ENCODE measurements around the gene ADGRG1. TPM values are rescaled to one million over a fixed set of nuclear protein-coding genes. Genes with fewer than 3 reads are reported as not detected.

The ADGRG1 gene
- total RNA-seq, 2 experiments from 2014 or later, result 7.3 to 19.9 TPM

GRCh38 chr16:57645691-57646387 lies 17.4 kb downstream of the ADGRG1 start:
- no peak for DNase-seq
- no peak for ATAC-seq
- no peak overlapping the region for H3K27ac Mint-ChIP-seq
- peaks cover 32% of the 10 kb centered on the region for H3K4me1 Mint-ChIP-seq
- H3K36me3 Mint-ChIP-seq, result no peaks in the 10 kb centered on the region
- no peaks in the 10 kb centered on the region for H3K27me3 Mint-ChIP-seq
- CTCF ChIA-PET, result interaction anchor here (0.7 to 11.1 kb wide), 6 partner anchors 9 to 126 kb away, joined by 3 to 559 read pairs (median 75); no protein-coding TSS in a partner anchor
- H3K4me3 Mint-ChIP-seq, result no peak overlapping the region
- no peaks in the 10 kb centered on the region for H3K9me3 Mint-ChIP-seq (ENCODE audit: low read depth)

- CTCF ChIA-PET, result interaction anchor here (0.7 to 11.1 kb wide), 8 partner anchors 10 to 127 kb away, joined by 3 to 559 read pairs (median 46); partner anchors contain the start of gene CCDC102A
- DNase-seq, result no peak
- H3K36me3 Mint-ChIP-seq, result no peaks in the 10 kb centered on the region
- H3K27ac Mint-ChIP-seq, result no peak overlapping the region
- H3K9me3 Mint-ChIP-seq (ENCODE audit: low read depth), result no peaks in the 10 kb centered on the region
- H3K27me3 Mint-ChIP-seq, result no peaks in the 10 kb centered on the region
- H3K4me3 Mint-ChIP-seq, result no peak overlapping the region
- no peak for ATAC-seq
- peaks cover 35% of the 10 kb centered on the region for H3K4me1 Mint-ChIP-seq
These were observed 18.1 kb downstream of the ADGRG1 start for GRCh38 chr16:57646388-57647039.

GRCh38 chr16:57647136-57647875 lies 18.9 kb downstream of the ADGRG1 start:
- H3K9me3 Mint-ChIP-seq (ENCODE audit: low read depth), result no peaks in the 10 kb centered on the region
- peak overlapping the region; percentile 71 for H3K27ac Mint-ChIP-seq
- no peaks in the 10 kb centered on the region for H3K36me3 Mint-ChIP-seq
- DNase-seq, result no peak
- peaks cover 43% of the 10 kb centered on the region for H3K4me1 Mint-ChIP-seq
- no peaks in the 10 kb centered on the region for H3K27me3 Mint-ChIP-seq
- CTCF ChIA-PET, result interaction anchor here (0.8 to 11.1 kb wide), 12 partner anchors 10 to 128 kb away, joined by 3 to 559 read pairs (median 17); partner anchors contain the start of genes CCDC102A and KATNB1
- no peak for ATAC-seq
- no peak overlapping the region for H3K4me3 Mint-ChIP-seq

GRCh38 chr16:57648125-57648524 lies 19.7 kb downstream of the ADGRG1 start:
- no peaks in the 10 kb centered on the region for H3K9me3 Mint-ChIP-seq (ENCODE audit: low read depth)
- H3K36me3 Mint-ChIP-seq, result no peaks in the 10 kb centered on the region
- H3K4me1 Mint-ChIP-seq, result peaks cover 45% of the 10 kb centered on the region
- H3K27me3 Mint-ChIP-seq, result no peaks in the 10 kb centered on the region
- H3K4me3 Mint-ChIP-seq, result no peak overlapping the region
- no peak for DNase-seq
- no peak for ATAC-seq
- H3K27ac Mint-ChIP-seq, result peak overlapping the region; percentile 71
- CTCF ChIA-PET, result interaction anchor here (0.8 to 11.1 kb wide), 25 partner anchors 9 to 211 kb away, joined by 3 to 559 read pairs (median 5); partner anchors contain the start of genes CCDC102A and KATNB1

- Mint-ChIP-seq H3K27me3 (no peaks in the 10 kb centered on the region), H3K4me3 (no peak overlapping the region), H3K27ac (peak overlapping the region; percentile 71), H3K36me3 (no peaks in the 10 kb centered on the region), H3K9me3 (ENCODE audit: low read depth) (no peaks in the 10 kb centered on the region), H3K4me1 (peaks cover 45% of the 10 kb centered on the region)
- CTCF ChIA-PET, result interaction anchor here (0.6 to 11.1 kb wide), 28 partner anchors 10 to 210 kb away, joined by 3 to 559 read pairs (median 5); partner anchors contain the start of genes ADGRG5, CCDC102A and KATNB1
- ATAC-seq (peak; percentile 83), DNase-seq (peak; percentile 93)
These were observed 20.4 kb downstream of the ADGRG1 start for GRCh38 chr16:57648581-57649442.

- Mint-ChIP-seq H3K4me3 (no peak overlapping the region), H3K9me3 (ENCODE audit: low read depth) (no peaks in the 10 kb centered on the region), H3K36me3 (no peaks in the 10 kb centered on the region), H3K4me1 (peaks cover 45% of the 10 kb centered on the region), H3K27ac (peak overlapping the region; percentile 71), H3K27me3 (no peaks in the 10 kb centered on the region)
- DNase-seq (no peak), ATAC-seq (no peak)
- CTCF ChIA-PET, result interaction anchor here (0.6 to 11.1 kb wide), 19 partner anchors 9 to 351 kb away, joined by 3 to 559 read pairs (median 6); partner anchors contain the start of genes ADGRG5, CCDC102A, KATNB1 and ZNF319
These were observed 21.0 kb downstream of the ADGRG1 start for GRCh38 chr16:57649443-57649751.

GRCh38 chr16:57649846-57650245 lies 21.4 kb downstream of the ADGRG1 start:
- no peaks in the 10 kb centered on the region for H3K27me3 Mint-ChIP-seq
- H3K4me3 Mint-ChIP-seq, result no peak overlapping the region
- peak overlapping the region; percentile 52 for H3K27ac Mint-ChIP-seq
- CTCF ChIA-PET, result interaction anchor here (0.6 to 11.1 kb wide), 16 partner anchors 9 to 351 kb away, joined by 3 to 559 read pairs (median 10); partner anchors contain the start of genes ADGRG5, CCDC102A, KATNB1 and ZNF319
- peaks cover 45% of the 10 kb centered on the region for H3K4me1 Mint-ChIP-seq
- ATAC-seq (no peak), DNase-seq (no peak)
- no peaks in the 10 kb centered on the region for H3K36me3 Mint-ChIP-seq
- no peaks in the 10 kb centered on the region for H3K9me3 Mint-ChIP-seq (ENCODE audit: low read depth)

GRCh38 chr16:57651344-57652333 lies 23.2 kb downstream of the ADGRG1 start:
- Mint-ChIP-seq H3K27ac (peak overlapping the region; percentile 65), H3K9me3 (ENCODE audit: low read depth) (no peaks in the 10 kb centered on the region), H3K4me3 (no peak overlapping the region), H3K27me3 (no peaks in the 10 kb centered on the region), H3K36me3 (no peaks in the 10 kb centered on the region), H3K4me1 (peaks cover 51% of the 10 kb centered on the region)
- CTCF ChIA-PET, result interaction anchor here (1.0 to 11.1 kb wide), 5 partner anchors 16 to 84 kb away, joined by 3 to 559 read pairs (median 4); partner anchors contain the start of gene KATNB1
- peak; percentile 80 for DNase-seq
- ATAC-seq, result peak; percentile 59

GRCh38 chr16:57652695-57653471 lies 24.5 kb downstream of the ADGRG1 start:
- DNase-seq, result no peak
- H3K27ac Mint-ChIP-seq, result no peak overlapping the region
- ATAC-seq, result no peak
- no peak overlapping the region for H3K4me3 Mint-ChIP-seq
- CTCF ChIA-PET, result interaction anchor here (1.0 to 11.1 kb wide), 4 partner anchors 15 to 68 kb away, joined by 3 to 559 read pairs (median 4); no protein-coding TSS in a partner anchor
- H3K36me3 Mint-ChIP-seq, result no peaks in the 10 kb centered on the region
- H3K4me1 Mint-ChIP-seq, result peaks cover 41% of the 10 kb centered on the region
- H3K27me3 Mint-ChIP-seq, result no peaks in the 10 kb centered on the region
- H3K9me3 Mint-ChIP-seq (ENCODE audit: low read depth), result no peaks in the 10 kb centered on the region

- DNase-seq, result no peak
- Mint-ChIP-seq H3K9me3 (ENCODE audit: low read depth) (no peaks in the 10 kb centered on the region), H3K4me1 (peaks cover 36% of the 10 kb centered on the region), H3K27ac (no peak overlapping the region), H3K36me3 (no peaks in the 10 kb centered on the region), H3K27me3 (no peaks in the 10 kb centered on the region), H3K4me3 (no peak overlapping the region)
- CTCF ChIA-PET, result interaction anchor here (1.0 to 11.1 kb wide), 2 partner anchors 66 to 69 kb away, joined by 3 to 559 read pairs; no protein-coding TSS in a partner anchor
- ATAC-seq, result no peak
These were observed 25.5 kb downstream of the ADGRG1 start for GRCh38 chr16:57653936-57654335.

All from activated CD8-positive, alpha-beta memory T cell treated with anti-CD3 and anti-CD28 coated beads, Interleukin-2, amount 10 ng/mL, durations not matched to agents 7 days and 5 days (primary cell).